ENCODE measurements around the gene SUGP2. TPM values are rescaled to one million over a fixed set of nuclear protein-coding genes. Genes with fewer than 3 reads are reported as not detected.
A peak's percentile ranks its signal among the peaks of the same experiment; 100 is the strongest.

The SUGP2 gene
- 23.7 and 24.8 TPM in 2 replicates for total RNA-seq

DNA sequence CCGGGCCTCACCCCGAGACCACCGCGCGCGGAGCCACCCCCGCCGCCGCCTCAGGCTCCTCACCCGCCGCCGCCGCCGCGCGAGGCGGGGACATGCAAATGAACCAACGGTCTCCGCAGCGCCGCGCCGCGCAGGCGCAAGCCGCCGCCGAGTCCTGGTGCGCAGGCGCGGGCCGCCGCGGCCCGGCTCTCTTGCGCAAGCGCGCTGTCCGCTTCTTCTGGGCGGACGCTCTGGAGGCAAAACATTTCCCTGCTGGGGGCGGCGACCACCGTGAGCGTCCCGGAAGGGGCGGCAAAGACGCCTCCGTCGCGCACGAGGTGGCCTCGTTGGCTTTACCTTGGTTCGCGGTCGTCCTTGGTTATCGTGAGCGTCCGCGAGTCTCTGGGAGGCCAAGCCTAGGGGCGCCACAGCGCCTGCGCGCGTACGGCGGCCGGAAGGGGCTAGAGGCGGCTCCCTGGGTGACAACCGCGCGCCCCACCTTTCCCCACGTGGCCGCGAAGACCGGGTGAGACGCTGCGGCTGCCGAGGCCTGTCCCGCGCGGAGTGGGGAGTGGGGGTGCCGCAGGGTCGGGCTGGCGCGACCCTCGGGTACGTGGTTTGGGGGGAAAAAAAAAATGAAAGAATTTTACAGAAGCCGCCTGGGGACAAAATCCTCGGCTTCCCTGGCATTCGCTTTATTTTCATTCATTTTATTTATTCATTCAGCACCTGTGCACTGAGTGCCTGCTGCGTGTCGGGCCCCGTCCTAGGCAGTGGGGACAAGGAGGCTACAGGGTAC is at the start of gene SUGP2, which contains the start of gene ARMC6:
TSS of gene SUGP2 (minus strand) at position 92 of the 778 bp plus-strand sequence. CDS start 2,446 bp downstream, outside the sequence.
TSS of gene ARMC6 (plus strand) at position 178 of the 778 bp plus-strand sequence. CDS start 607 bp downstream, outside the sequence.
- no peak for DNase-seq (ENCODE audit: low read depth)

DNA sequence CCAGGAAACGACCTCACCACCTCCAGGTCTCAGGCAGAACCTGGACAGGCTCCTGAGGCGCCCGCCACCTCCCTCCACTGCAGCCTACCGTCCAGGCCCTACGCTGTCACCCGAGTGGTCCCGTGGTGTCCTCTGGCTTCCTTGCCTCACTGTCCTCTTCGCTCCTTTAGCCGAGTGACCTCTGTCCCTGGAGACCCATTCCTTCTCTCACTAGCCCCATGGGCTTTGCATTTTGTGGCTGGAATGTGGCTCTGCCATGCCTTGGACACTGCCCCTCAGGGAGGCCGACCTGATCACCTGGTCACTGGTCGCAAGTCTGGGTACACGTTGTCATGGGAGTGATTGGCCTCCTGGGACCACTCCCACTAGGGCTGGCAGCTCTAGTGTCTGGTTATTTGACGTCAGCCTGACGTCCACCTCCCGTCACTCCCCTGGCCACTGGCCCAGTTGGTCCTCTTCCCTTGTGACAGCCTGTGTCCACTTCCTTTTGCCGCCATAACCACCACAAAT is 48.4 kb upstream of the SUGP2 start:
- TF ChIP-seq, protein P1, sequence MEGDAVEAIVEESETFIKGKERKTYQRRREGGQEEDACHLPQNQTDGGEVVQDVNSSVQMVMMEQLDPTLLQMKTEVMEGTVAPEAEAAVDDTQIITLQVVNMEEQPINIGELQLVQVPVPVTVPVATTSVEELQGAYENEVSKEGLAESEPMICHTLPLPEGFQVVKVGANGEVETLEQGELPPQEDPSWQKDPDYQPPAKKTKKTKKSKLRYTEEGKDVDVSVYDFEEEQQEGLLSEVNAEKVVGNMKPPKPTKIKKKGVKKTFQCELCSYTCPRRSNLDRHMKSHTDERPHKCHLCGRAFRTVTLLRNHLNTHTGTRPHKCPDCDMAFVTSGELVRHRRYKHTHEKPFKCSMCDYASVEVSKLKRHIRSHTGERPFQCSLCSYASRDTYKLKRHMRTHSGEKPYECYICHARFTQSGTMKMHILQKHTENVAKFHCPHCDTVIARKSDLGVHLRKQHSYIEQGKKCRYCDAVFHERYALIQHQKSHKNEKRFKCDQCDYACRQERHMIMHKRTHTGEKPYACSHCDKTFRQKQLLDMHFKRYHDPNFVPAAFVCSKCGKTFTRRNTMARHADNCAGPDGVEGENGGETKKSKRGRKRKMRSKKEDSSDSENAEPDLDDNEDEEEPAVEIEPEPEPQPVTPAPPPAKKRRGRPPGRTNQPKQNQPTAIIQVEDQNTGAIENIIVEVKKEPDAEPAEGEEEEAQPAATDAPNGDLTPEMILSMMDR (conservative IDR thresholded peaks at IDR 0.05; ENCODE audit: low read depth, low read length) = no peak
- no peak overlapping the region for H3K4me3 ChIP-seq (ENCODE audit: low read depth, low read length)
- DNase-seq (ENCODE audit: low read depth) = no peak

More for the DNA sequence above, at the start of gene SUGP2, which contains the start of gene ARMC6:
- TF ChIP-seq, protein P1 (conservative IDR thresholded peaks at IDR 0.05; ENCODE audit: low read depth, low read length) = no peak
- peak within 1 kb of the TSS; percentile 98 for H3K4me3 ChIP-seq (ENCODE audit: low read depth, low read length)

DNA sequence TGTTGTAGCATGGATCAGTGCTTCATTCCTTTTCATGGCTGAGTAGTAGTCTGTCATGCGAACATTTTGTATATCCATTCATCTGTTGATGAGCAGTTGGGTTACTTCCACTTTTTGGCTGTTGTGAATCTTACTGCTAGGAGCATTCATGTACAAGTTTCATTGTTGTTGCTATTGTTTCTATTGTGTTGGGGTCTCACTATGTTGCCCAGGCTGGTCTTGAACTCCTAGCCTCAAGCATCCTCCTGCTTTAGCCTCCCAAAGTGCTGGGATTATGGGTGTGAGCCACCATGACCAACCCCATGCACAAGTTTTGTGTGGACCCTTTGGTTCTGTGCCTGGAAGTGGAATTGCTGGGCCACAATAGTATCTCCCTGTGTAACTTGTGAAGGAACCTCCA is 46.3 kb upstream of the SUGP2 start:
- H3K4me3 ChIP-seq (ENCODE audit: low read depth, low read length) = no peak overlapping the region
- no peak for DNase-seq (ENCODE audit: low read depth)
- TF ChIP-seq, protein P1 (conservative IDR thresholded peaks at IDR 0.05; ENCODE audit: low read depth, low read length) = no peak

DNA sequence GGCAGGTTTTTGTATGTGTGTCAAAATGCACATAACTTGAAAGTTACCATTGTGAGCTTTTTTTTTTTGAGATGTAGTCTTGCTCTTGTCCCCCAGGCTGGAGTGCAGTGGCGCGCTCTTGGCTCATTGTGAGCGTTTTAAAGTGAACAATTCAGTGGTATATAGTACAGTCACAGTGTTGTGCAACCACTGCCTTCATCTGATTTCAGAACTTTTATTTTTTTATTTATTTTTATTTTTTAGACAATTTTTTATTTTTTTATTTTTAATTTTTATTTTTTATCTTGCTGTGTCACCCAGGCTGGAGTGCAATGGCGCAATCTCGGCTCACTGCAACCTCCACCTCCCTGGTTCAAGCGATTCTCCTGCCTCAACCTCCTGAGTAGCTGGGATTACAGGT is 45.5 kb upstream of the SUGP2 start:
- DNase-seq (ENCODE audit: low read depth) = no peak
- TF ChIP-seq, protein P1 (conservative IDR thresholded peaks at IDR 0.05; ENCODE audit: low read depth, low read length) = no peak
- no peak overlapping the region for H3K4me3 ChIP-seq (ENCODE audit: low read depth, low read length)

DNA sequence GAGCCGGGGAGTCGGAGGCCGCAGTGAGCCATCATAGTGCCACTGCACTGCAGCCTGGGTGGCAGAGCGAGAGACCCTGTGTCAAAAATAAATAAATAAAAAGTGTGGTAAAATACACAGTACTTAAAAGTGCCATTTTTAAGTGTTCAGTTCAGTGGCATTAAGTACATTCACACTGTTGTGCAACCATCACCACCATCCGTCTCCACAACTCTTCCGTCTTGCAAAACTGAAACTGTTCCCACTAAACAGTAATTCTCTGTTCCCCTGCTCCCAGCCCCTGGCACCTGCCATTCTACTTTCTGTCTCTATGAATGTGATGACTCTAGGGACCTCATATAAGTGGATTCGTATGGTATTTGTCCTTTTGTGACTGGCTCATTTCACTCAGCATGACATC is 43.8 kb upstream of the SUGP2 start:
- TF ChIP-seq, protein P1 (conservative IDR thresholded peaks at IDR 0.05; ENCODE audit: low read depth, low read length) = no peak
- no peak for DNase-seq (ENCODE audit: low read depth)
- H3K4me3 ChIP-seq (ENCODE audit: low read depth, low read length) = no peak overlapping the region

DNA sequence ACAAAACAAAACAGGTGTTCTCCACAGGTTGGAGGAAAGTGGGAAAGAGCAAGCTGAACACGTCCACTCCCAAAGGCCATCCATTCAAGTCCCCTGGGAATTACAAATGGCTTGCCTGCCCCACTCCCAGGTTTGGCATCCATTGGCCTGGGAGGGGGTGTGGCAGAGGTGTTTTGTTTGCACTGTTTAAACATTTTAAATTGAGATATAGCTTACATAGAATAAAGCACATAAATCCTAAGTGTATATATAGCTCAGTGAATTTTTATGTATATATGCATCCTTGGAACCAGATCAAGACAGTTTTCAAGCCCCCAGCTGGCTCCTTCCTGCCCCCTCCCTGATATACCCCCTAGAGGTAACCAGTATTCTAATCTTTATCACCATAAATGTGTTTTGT is 43.2 kb upstream of the SUGP2 start:
- TF ChIP-seq, protein P1 (conservative IDR thresholded peaks at IDR 0.05; ENCODE audit: low read depth, low read length) = no peak
- no peak overlapping the region for H3K4me3 ChIP-seq (ENCODE audit: low read depth, low read length)
- no peak for DNase-seq (ENCODE audit: low read depth)
